SK-N-MC (cell line): Measurements from ENCODE around the gene TMSB10.
A peak's percentile ranks its signal among the peaks of the same experiment; 100 is the strongest.

ENCODE experiments used
- EZH2 ChIP-seq: fragments of 200-600 bp; sonication (generic); IDR thresholded peaks from one replicate; pipeline ENCODE4 v1.6.1; 2017; ENCODE audit warnings: antibody characterized with exemption
- FOXP2 ChIP-seq: optimal IDR thresholded peaks from 2 replicates; pipeline ENCODE3; 2011; ENCODE audit warnings: mild to moderate bottlenecking, moderate library complexity; ENCODE audit not compliant: insufficient read depth; ENCODE audit errors: extremely low read length, control extremely low read depth
- POLR2AphosphoS5 ChIP-seq: IDR thresholded peaks from 2 replicates; pipeline ENCODE4 v1.6.1; 2012; ENCODE audit warnings: mild to moderate bottlenecking, low read depth, low read length, borderline replicate concordance

DNA sequence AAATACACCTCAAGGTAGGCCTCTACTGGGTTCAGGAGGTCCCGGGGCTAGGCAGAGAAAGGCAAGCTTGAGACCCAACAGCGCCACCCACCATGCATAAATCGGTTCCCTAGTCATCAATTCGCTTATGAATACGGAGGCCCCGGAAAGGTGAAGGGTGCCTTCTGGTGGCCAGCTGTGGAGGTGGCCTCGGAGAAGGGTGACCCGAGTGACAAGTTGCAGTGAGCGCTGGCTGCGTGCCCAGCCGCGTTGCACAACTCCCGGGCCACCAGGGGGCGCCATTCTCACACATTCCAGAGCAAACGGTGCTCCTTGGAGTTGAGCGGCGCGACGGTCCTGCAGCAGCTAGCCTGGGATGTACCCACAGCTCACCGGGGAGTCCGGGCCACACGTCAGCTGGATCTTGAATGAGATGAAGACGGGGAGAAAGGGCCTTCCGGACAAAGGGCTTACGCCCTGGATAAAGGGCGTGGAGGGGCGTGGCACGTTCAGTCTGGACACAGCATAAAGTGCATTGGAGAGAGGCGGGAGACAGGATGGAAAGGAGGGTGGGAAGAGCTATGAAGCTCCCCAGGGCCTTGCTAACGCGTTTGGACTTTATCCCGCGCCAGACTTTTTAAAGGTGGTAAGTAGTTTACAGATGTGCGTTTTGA, 20.4 kb downstream of the TMSB10 start:
- TF ChIP-seq POLR2AphosphoS5, result no peak
- no peak for TF ChIP-seq EZH2
- peak; percentile 12 for TF ChIP-seq FOXP2
